Transverse colon (tissue), 4 donors: ENCODE data around the gene PVALB. TPM values are rescaled to one million over a fixed set of nuclear protein-coding genes. Genes with fewer than 3 reads are reported as not detected.

Experiments used
- DNase-seq: peaks from one replicate; pipeline ENCODE4 v3.0.0-alpha.2; 2019
- H3K27ac ChIP-seq, 4 donors: fragments of 200-600 bp; sonication (generic); 2 replicates each; pipeline ENCODE4 v1.5.1; 2016 to 2018; ENCODE audit warnings: inconsistent platforms in 4 of 4
- H3K27me3 ChIP-seq: fragments of 200-600 bp; sonication (generic); 2 replicates; pipeline ENCODE4 v1.5.1; 2017; ENCODE audit warnings: inconsistent platforms
- H3K36me3 ChIP-seq, 4 donors: fragments of 200-600 bp; sonication (generic); 2 replicates each; pipeline ENCODE4 v1.5.1; 2017 to 2019; ENCODE audit warnings: inconsistent platforms in 4 of 4
- H3K4me1 ChIP-seq, 4 donors: fragments of 200-600 bp; sonication (generic); 2 replicates each; pipeline ENCODE4 v1.5.1; 2017 to 2020; ENCODE audit warnings: inconsistent platforms in 4 of 4
- H3K4me3 ChIP-seq, 4 donors: fragments of 200-600 bp; sonication (generic); 1 replicate in 1 of 4; 2 replicates in 3 of 4; pipeline versions ENCODE4 v1.5.1 to v1.6.1; 2017 to 2019; ENCODE audit warnings: inconsistent platforms in 4 of 4
- H3K9me3 ChIP-seq, 2 donors: fragments of 200-600 bp; sonication (generic); 2 replicates each; pipeline ENCODE4 v1.5.1; 2017 to 2019; ENCODE audit warnings: inconsistent platforms in 2 of 2
- EP300 ChIP-seq: sonication (generic); formaldehyde crosslinking; IDR thresholded peaks from one replicate; pipeline ENCODE4 v1.6.1; 2017; ENCODE audit warnings: antibody characterized with exemption, low read depth
- POLR2A ChIP-seq: fragments of 450-650 bp; IDR thresholded peaks from one replicate; pipeline ENCODE4 v1.6.1; 2016; ENCODE audit warnings: antibody characterized with exemption, mild to moderate bottlenecking, moderate library complexity
- POLR2AphosphoS5 ChIP-seq, 3 donors: sonication (generic); formaldehyde crosslinking; IDR thresholded peaks; one replicate each; pipeline ENCODE4 v1.6.1; 2016; ENCODE audit warnings: antibody characterized with exemption in 3 of 3
- WGBS, 2 donors: methylation state at CpG; one replicate each; pipeline ENCODE4 v1.1.5; 2018; ENCODE audit warnings: low coverage in 1 of 2; 5-methylcytosine and 5-hydroxymethylcytosine counted together
- in situ Hi-C, 4 donors: fragments of 200-750 bp; cut with MboI; loops; one replicate each; pipeline versions ENCODE4 v1.15.0 to v1.15.1; 2017; ENCODE audit warnings: low sequenced_read_pairs in 3 of 4, low pct_ligation_motif_present in 1 of 4, low pct_unique_long_range_greater_than_20kb in 1 of 4
- intact Hi-C: fragments of 100-400 bp; cut with DNase I; formaldehyde crosslinking; loops from one replicate; pipeline ENCODE4 v1.15.1; 2023; ENCODE audit warnings: low total_unique reads
- total RNA-seq, 4 donors: library from RNA; depleted of rRNA; stranded (reverse); fragments of >200 nt; gene quantifications; one replicate each; pipeline ENCODE4 v1.1.0, GENCODE V29; 2016
- TF ChIP-seq, protein P1 (sequence below), 5 experiments: fragments of 200-600 bp in 3 of 5; fragments of 450-650 bp in 2 of 5; sonication (generic) in 3 of 5; IDR thresholded peaks; 1 replicate in 2 of 5; 2 replicates in 3 of 5; pipeline ENCODE4 v1.5.1; 2016 to 2017; ENCODE audit warnings: antibody characterized with exemption in 5 of 5, inconsistent platforms in 3 of 5, mild to moderate bottlenecking in 2 of 5, moderate library complexity in 1 of 5

Gene PVALB, protein sequence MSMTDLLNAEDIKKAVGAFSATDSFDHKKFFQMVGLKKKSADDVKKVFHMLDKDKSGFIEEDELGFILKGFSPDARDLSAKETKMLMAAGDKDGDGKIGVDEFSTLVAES
- 1 to 10 TPM in 1 of 4 donors, not detected in 3; 2.7 TPM for total RNA-seq

DNA sequence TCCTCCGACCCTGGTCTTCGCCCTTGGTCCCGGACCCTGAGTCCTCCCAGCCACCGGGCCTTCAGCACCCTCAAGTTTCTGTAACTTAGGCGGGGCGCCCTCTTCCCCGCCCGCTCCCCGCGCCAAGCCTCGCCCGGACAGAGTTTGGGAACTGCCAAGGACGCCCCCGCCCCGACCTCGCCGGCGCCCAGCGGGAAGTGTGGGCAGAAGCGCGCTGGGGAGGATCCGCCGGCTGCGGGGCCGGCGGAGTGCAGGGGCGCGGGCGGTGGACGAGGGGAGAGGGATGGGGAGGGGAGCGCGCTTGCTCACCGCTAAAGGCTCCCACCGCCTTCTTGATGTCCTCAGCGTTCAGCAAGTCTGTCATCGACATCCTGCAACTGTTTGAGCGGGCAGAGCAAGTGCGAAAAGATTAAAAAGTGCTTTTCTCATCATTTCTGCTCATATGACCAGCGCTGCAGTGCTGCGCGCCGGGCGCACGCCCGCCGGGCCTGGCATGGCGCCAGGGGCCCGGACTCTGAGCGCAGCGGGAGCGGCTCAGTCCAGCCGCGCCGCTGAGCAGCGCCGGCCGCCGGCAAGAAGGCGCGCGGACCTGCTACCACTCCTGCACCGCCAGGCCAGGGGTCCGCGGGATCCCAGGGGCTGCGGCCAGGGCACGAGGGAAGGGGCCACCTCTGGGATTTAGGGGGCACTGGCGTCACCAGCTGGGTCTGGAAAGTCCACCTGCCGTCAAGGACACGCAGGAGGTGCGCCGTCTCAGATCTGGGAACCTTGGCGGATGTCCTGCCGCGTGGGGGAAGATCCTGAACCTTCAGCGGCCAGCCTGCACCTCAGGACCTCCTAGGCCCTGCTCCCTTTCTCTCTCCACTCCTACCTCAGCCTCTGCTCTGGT is at the start of gene PVALB:
Gene PVALB (minus strand): TSS at position 400 of the 889 bp plus-strand sequence. CDS start 30 bp downstream, at position 370.
- Histone ChIP-seq H3K4me3 (peak within 1 kb of the TSS in 1 of 4 donors; percentile 40), H3K36me3 (no peaks in the 10 kb centered on the region), H3K4me1 (peaks cover 0 to 12% (median 11%) of the 10 kb centered on the region in 4 donors), H3K9me3 (no peaks in the 10 kb centered on the region), H3K27me3 (peaks cover 69% of the 10 kb centered on the region), H3K27ac (no peak within 1 kb of the TSS)
- TF ChIP-seq POLR2AphosphoS5 (IDR thresholded peaks at IDR 0.05) (no peak), POLR2A (no peak), EP300 (no peak)
- TF ChIP-seq, protein P1, sequence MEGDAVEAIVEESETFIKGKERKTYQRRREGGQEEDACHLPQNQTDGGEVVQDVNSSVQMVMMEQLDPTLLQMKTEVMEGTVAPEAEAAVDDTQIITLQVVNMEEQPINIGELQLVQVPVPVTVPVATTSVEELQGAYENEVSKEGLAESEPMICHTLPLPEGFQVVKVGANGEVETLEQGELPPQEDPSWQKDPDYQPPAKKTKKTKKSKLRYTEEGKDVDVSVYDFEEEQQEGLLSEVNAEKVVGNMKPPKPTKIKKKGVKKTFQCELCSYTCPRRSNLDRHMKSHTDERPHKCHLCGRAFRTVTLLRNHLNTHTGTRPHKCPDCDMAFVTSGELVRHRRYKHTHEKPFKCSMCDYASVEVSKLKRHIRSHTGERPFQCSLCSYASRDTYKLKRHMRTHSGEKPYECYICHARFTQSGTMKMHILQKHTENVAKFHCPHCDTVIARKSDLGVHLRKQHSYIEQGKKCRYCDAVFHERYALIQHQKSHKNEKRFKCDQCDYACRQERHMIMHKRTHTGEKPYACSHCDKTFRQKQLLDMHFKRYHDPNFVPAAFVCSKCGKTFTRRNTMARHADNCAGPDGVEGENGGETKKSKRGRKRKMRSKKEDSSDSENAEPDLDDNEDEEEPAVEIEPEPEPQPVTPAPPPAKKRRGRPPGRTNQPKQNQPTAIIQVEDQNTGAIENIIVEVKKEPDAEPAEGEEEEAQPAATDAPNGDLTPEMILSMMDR (IDR thresholded peaks at IDR 0.05) = no peak
- WGBS, 2 donors = 11% methylated on average over 51 of the region's 75 CpGs; no CpG with 5 or more reads in 1 of the 2 donors
- DNase-seq = no peak
- intact Hi-C loops = no loop called here
- in situ Hi-C loops = no loop called here

DNA sequence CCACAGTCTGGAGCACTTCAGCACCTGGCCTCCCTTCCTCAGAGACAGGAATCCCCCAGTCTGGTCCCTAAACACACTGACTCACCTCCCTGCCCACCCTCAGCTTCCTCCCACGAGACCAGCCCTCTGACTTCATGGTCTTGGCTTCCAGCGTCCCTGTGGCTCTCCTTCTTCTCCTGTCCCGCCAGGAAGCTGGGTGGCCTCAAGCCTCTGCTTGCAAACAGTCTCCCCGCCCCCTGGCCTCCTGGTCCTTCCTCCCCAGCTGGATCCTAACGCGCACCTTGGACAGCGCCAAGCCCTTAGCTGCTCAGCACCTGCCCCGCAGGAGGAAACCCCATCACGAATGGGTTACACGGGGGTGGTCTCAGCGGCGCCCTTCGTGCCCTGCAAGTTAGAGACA is 48.5 kb upstream of the PVALB start:
- 40 to 55% methylated on average over 2 to 13 of the region's 13 CpGs for WGBS, 2 donors
- Histone ChIP-seq H3K27ac (no peak overlapping the region), H3K36me3 (no peaks in the 10 kb centered on the region), H3K4me1 (no peaks in the 10 kb centered on the region), H3K4me3 (no peak overlapping the region), H3K9me3 (no peaks in the 10 kb centered on the region), H3K27me3 (no peaks in the 10 kb centered on the region)
- intact Hi-C loops (no loop called here), in situ Hi-C loops (loop anchor here in 2 of 4 donors (10.0 to 25.0 kb wide), 3 partner anchors 109 to 328 kb away; partner anchors contain the start of gene EIF3D (in 2 of the 2))
- no peak for DNase-seq
- TF ChIP-seq POLR2A (no peak), EP300 (no peak)
- TF ChIP-seq, protein P1 (IDR thresholded peaks at IDR 0.05) = no peak

DNA sequence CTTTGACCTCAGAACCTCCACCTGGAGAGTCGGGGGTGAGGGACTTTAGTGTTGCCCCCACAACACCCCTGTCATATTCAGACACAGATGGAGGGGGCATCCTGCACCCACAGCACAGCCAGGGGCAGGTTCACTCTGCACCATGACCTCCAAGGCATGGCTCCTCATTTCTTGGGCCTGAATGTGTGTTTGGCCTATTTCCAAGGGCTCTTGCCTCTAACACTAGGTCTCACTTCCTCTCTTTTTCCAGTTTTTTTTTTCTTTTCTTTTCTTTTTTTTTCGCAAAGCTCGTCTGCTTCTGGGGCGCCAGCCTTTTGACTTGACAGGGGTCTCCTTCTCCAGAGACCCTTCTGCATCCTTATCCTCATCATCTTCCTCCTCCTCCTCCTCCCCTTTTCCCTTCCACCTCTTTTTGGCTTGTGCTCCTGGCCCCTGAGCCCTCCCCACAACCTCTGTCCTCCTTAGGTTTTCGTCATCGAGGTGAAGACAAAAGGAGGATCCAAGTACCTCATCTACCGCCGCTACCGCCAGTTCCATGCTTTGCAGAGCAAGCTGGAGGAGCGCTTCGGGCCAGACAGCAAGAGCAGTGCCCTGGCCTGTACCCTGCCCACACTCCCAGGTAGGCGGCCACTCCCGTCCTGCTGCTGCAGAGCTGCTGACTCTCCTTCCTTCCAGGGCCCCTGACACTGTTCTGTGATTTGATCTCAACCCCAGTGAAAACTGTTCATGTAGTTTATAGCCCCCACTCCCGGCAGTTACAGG is 47.8 kb upstream of the PVALB start:
- DNase-seq = no peak
- Histone ChIP-seq H3K27ac (no peak overlapping the region), H3K9me3 (no peaks in the 10 kb centered on the region), H3K27me3 (no peaks in the 10 kb centered on the region), H3K4me1 (no peaks in the 10 kb centered on the region), H3K4me3 (no peak overlapping the region), H3K36me3 (no peaks in the 10 kb centered on the region)
- WGBS, 2 donors = 81 to 95% methylated on average over 8 to 14 of the region's 14 CpGs
- TF ChIP-seq, protein P1 (IDR thresholded peaks at IDR 0.05) = no peak
- no peak for TF ChIP-seq POLR2A
- no peak for TF ChIP-seq EP300
- no peak for TF ChIP-seq POLR2AphosphoS5 (IDR thresholded peaks at IDR 0.05)
- in situ Hi-C loops = loop anchor here in 2 of 4 donors (10.0 to 25.0 kb wide), 3 partner anchors 110 to 327 kb away; partner anchors contain the start of gene EIF3D (in 2 of the 2)
- intact Hi-C loops = no loop called here

DNA sequence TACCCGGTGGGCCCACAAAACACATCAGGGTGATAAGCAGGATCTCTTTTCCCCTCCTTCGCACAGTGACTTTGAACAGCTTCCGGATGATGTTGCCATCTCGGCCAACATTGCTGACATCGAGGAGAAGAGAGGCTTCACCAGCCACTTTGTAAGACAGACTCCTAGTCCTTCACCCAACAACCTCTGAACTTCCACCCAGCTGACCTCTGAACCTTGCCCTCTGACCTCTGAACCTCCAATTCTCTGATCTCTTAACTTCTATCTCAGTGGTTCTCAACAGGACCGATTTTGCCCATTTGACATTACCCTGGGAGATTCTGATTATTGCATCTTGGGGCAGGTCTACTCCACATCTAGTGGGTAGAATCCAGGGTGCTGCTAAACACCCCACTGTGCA is 47.1 kb upstream of the PVALB start:
- in situ Hi-C loops = loop anchor here in 2 of 4 donors (10.0 to 25.0 kb wide), 3 partner anchors 111 to 327 kb away; partner anchors contain the start of gene EIF3D (in 2 of the 2)
- H3K36me3 ChIP-seq = no peaks in the 10 kb centered on the region
- TF ChIP-seq EP300 (no peak), POLR2A (no peak), POLR2AphosphoS5 (IDR thresholded peaks at IDR 0.05) (no peak)
- TF ChIP-seq, protein P1 (IDR thresholded peaks at IDR 0.05) = no peak
- H3K27ac ChIP-seq = no peak overlapping the region
- no peaks in the 10 kb centered on the region for H3K4me1 ChIP-seq
- no peaks in the 10 kb centered on the region for H3K9me3 ChIP-seq
- WGBS, 2 donors = 92 to 100% methylated on average over 1 to 6 of the region's 6 CpGs
- intact Hi-C loops = no loop called here
- no peak overlapping the region for H3K4me3 ChIP-seq
- H3K27me3 ChIP-seq = no peaks in the 10 kb centered on the region
- no peak for DNase-seq
